DOHH2 (cell line): Measurements from ENCODE around the gene CCNF.
"Not testable (repeated sequence)": the region's sequence is repeated elsewhere in the genome, so short reads cannot be mapped to it uniquely, and the experiment has no call there.

Source experiments
- H3F3A ChIP-seq: fragments of 200-600 bp; sonication (generic), shearing (Covaris generic); 2 replicates; pipeline ENCODE4 v1.6.0; 2016; ENCODE audit warnings: antibody characterized with exemption, mild to moderate bottlenecking; ENCODE audit not compliant: control insufficient read depth, insufficient read depth
- H3K27ac ChIP-seq: fragments of 200-600 bp; sonication (generic); 2 replicates; pipeline ENCODE4 v1.5.1; 2014; ENCODE audit warnings: low read depth, mild to moderate bottlenecking, low read length, moderate library complexity
- H3K27me3 ChIP-seq: fragments of 200-600 bp; sonication (generic); 2 replicates; pipeline ENCODE4 v1.6.1; 2014; ENCODE audit warnings: mild to moderate bottlenecking, low read length, mixed read lengths; ENCODE audit not compliant: control insufficient read depth
- H3K36me3 ChIP-seq: fragments of 200-600 bp; sonication (generic); 2 replicates; pipeline ENCODE4 v1.6.1; 2014; ENCODE audit warnings: mild to moderate bottlenecking, low read length, moderate library complexity, mixed read lengths; ENCODE audit not compliant: control insufficient read depth
- H3K4me1 ChIP-seq: fragments of 200-600 bp; sonication (generic); 2 replicates; pipeline ENCODE4 v1.6.1; 2014; ENCODE audit warnings: mild to moderate bottlenecking, low read length, mixed read lengths; ENCODE audit not compliant: control insufficient read depth
- H3K4me2 ChIP-seq: fragments of 200-600 bp; sonication (generic); 2 replicates; pipeline ENCODE4 v1.6.0; 2014; ENCODE audit warnings: mild to moderate bottlenecking, low read length, moderate library complexity
- H3K4me3 ChIP-seq: fragments of 200-600 bp; sonication (generic); 2 replicates; pipeline ENCODE4 v1.5.1; 2014; ENCODE audit warnings: mild to moderate bottlenecking, low read length, mixed read lengths
- H3K79me2 ChIP-seq: fragments of 200-600 bp; sonication (generic); 2 replicates; pipeline ENCODE4 v1.6.1; 2014; ENCODE audit warnings: mild to moderate bottlenecking, low read length, mixed read lengths; ENCODE audit not compliant: control insufficient read depth
- H3K9me2 ChIP-seq: fragments of 200-600 bp; sonication (generic); replicated peaks from 2 replicates; pipeline ENCODE4 v1.6.1; 2014; ENCODE audit warnings: mild to moderate bottlenecking, low read length, mixed read lengths; ENCODE audit not compliant: control insufficient read depth
- H3K9me3 ChIP-seq: fragments of 200-600 bp; sonication (generic); 2 replicates; pipeline ENCODE4 v1.6.1; 2014; ENCODE audit warnings: antibody characterized with exemption, low read length, mixed read lengths; ENCODE audit not compliant: control insufficient read depth, insufficient read depth
- H4K20me1 ChIP-seq: fragments of 200-600 bp; sonication (generic); 2 replicates; pipeline ENCODE4 v1.6.0; 2014; ENCODE audit warnings: low read depth, mild to moderate bottlenecking, antibody characterized with exemption, low read length, moderate library complexity; ENCODE audit not compliant: control insufficient read depth, insufficient read depth
- CTCF ChIP-seq: fragments of 200-600 bp; sonication (generic); IDR thresholded peaks from one replicate; pipeline ENCODE4 v1.5.1; 2014; ENCODE audit warnings: antibody characterized with exemption, mild to moderate bottlenecking, low read depth, low read length; ENCODE audit not compliant: poor library complexity, severe bottlenecking
- EZH2phosphoT487 ChIP-seq: fragments of 200-600 bp; sonication (generic); IDR thresholded peaks from 2 replicates; pipeline ENCODE4 v1.6.1; 2017; ENCODE audit warnings: borderline replicate concordance, mild to moderate bottlenecking, antibody characterized with exemption, low read length, moderate library complexity, mixed read lengths

The CCNF gene

DNA sequence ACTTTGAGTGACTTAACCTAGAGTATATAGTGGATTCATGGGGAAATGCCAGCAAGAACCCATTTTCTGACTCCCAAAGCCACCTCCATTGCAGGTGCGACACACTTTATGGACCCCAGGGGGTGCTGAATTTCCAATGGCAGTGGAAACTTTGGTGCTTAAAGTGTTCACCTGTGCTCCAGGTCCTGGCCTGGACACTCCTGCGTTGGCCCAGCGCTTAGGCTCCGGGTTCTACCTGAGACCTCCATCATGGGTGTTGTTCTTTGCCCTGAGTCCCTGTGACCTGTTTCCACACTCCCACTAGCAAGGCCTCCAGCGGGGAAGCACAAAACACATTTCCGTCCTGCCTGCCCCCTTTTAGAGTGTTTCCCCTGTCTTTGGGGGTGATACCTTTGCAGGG, 3.0 kb downstream of the CCNF start:
- Histone ChIP-seq H3F3A (peaks cover 5% of the 10 kb centered on the region), H3K79me2 (peaks cover 54% of the 10 kb centered on the region), H3K4me2 (no peak overlapping the region), H3K9me2 (no peaks in the 10 kb centered on the region), H3K36me3 (peaks cover 72% of the 10 kb centered on the region), H3K27ac (no peak overlapping the region), H4K20me1 (peaks cover 11% of the 10 kb centered on the region; the same call in 1 of the 2 replicates), H3K4me3 (no peak overlapping the region), H3K27me3 (no peaks in the 10 kb centered on the region), H3K4me1 (peaks cover 28% of the 10 kb centered on the region), H3K9me3 (no peaks in the 10 kb centered on the region)
- TF ChIP-seq EZH2phosphoT487 = no peak
- TF ChIP-seq CTCF = no peak

- Histone ChIP-seq H3K4me2 (no peak overlapping the region), H3K4me1 (peaks cover 27% of the 10 kb centered on the region), H3K4me3 (no peak overlapping the region), H3K27ac (no peak overlapping the region), H3K27me3 (no peaks in the 10 kb centered on the region), H3F3A (no peaks in the 10 kb centered on the region), H3K79me2 (peaks cover 54% of the 10 kb centered on the region), H3K36me3 (peaks cover 78% of the 10 kb centered on the region), H4K20me1 (peaks cover 11% of the 10 kb centered on the region; the same call in 1 of the 2 replicates), H3K9me3 (no peaks in the 10 kb centered on the region), H3K9me2 (no peaks in the 10 kb centered on the region)
- no peak for TF ChIP-seq CTCF
- no peak for TF ChIP-seq EZH2phosphoT487
Measured at GRCh38 chr16:2432801-2433505, 3.7 kb downstream of the CCNF start.

GRCh38 chr16:2435236-2435635, 6.0 kb downstream of the CCNF start:
- H3K4me1 ChIP-seq = peaks cover 38% of the 10 kb centered on the region
- H3K36me3 ChIP-seq = peaks cover 92% of the 10 kb centered on the region
- H3K27me3 ChIP-seq, H3K9me2 ChIP-seq, H4K20me1 ChIP-seq, H3K4me3 ChIP-seq, H3K9me3 ChIP-seq, H3F3A ChIP-seq, H3K27ac ChIP-seq, H3K4me2 ChIP-seq: not testable (repeated sequence)
- peaks cover 48% of the 10 kb centered on the region for H3K79me2 ChIP-seq

DNA sequence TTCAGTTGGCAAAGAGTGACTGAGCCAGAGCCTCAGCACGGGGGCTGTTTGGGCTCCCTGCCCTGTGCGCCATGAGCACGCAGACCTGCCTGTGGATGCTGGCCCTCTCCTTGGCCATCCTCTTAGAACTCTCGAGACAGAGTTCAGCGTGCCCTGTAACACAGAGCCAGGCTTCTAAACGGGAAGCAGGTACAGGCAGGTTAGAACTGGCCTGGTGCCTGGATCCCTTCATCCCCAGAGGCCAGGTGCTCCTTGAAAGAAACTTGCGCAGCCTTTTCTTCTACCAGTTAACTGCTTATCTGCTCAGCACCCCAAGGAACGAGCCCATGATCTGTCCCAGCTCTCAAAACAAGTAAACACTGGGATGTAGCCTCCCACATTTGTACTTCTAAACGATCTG, 6.9 kb downstream of the CCNF start:
- no peaks in the 10 kb centered on the region for H3K27me3 ChIP-seq
- peaks cover 43% of the 10 kb centered on the region for H3K79me2 ChIP-seq
- H3K4me2 ChIP-seq = no peak overlapping the region
- H4K20me1 ChIP-seq = peaks cover 3% of the 10 kb centered on the region; the same call in 1 of the 2 replicates
- 0 out of 2 replicates have a peak, but pooled peaks cover 5% of the 10 kb centered on the region for H3F3A ChIP-seq
- peaks cover 32% of the 10 kb centered on the region for H3K4me1 ChIP-seq
- TF ChIP-seq EZH2phosphoT487 (no peak), CTCF (no peak)
- no peaks in the 10 kb centered on the region for H3K9me2 ChIP-seq
- no peak overlapping the region for H3K27ac ChIP-seq
- H3K9me3 ChIP-seq = no peaks in the 10 kb centered on the region
- H3K4me3 ChIP-seq = no peak overlapping the region
- H3K36me3 ChIP-seq = peaks cover 90% of the 10 kb centered on the region
